ENCODE data around the gene TNPO2.

Gene TNPO2

GRCh38 chr19:12696366-12697335 lies 27.1 kb downstream of the TNPO2 start, which contains the start of gene FBXW9:
Gene FBXW9, minus strand, starts transcription at chr19:12696631. Its CDS starts 50 bp downstream, at chr19:12696581.
- peak; percentile 96 for DNase-seq
- H3K4me3 ChIP-seq (ENCODE audit: low read depth, low read length) = peak within 1 kb of the TSS; percentile 66

GRCh38 chr19:12695997-12696365 lies 27.8 kb downstream of the TNPO2 start:
- Histone ChIP-seq H3K9me3 (ENCODE audit: severe bottlenecking) (no peaks in the 10 kb centered on the region), H3K27me3 (ENCODE audit: insufficient read depth, low read depth, severe bottlenecking) (no peaks in the 10 kb centered on the region), H3K27ac (no peak overlapping the region; the same call in 1 of the 2 replicates), H3K36me3 (peaks cover 20% of the 10 kb centered on the region), H3K4me3 (ENCODE audit: low read depth, low read length) (peak overlapping the region; percentile 66)
- TF ChIP-seq, protein P1, sequence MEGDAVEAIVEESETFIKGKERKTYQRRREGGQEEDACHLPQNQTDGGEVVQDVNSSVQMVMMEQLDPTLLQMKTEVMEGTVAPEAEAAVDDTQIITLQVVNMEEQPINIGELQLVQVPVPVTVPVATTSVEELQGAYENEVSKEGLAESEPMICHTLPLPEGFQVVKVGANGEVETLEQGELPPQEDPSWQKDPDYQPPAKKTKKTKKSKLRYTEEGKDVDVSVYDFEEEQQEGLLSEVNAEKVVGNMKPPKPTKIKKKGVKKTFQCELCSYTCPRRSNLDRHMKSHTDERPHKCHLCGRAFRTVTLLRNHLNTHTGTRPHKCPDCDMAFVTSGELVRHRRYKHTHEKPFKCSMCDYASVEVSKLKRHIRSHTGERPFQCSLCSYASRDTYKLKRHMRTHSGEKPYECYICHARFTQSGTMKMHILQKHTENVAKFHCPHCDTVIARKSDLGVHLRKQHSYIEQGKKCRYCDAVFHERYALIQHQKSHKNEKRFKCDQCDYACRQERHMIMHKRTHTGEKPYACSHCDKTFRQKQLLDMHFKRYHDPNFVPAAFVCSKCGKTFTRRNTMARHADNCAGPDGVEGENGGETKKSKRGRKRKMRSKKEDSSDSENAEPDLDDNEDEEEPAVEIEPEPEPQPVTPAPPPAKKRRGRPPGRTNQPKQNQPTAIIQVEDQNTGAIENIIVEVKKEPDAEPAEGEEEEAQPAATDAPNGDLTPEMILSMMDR (IDR thresholded peaks at IDR 0.05; ENCODE audit: low read depth, low read length) = no peak
- no peak for DNase-seq

More at GRCh38 chr19:12696366-12697335, 27.1 kb downstream of the TNPO2 start, which contains the start of gene FBXW9:
- peak within 1 kb of the TSS; percentile 74 for H3K27ac ChIP-seq
- peaks cover 26% of the 10 kb centered on the region for H3K36me3 ChIP-seq
- H3K9me3 ChIP-seq (ENCODE audit: severe bottlenecking) = no peaks in the 10 kb centered on the region
- TF ChIP-seq, protein P1 (IDR thresholded peaks at IDR 0.05; ENCODE audit: low read depth, low read length) = no peak
- H3K27me3 ChIP-seq (ENCODE audit: insufficient read depth, low read depth, severe bottlenecking) = no peaks in the 10 kb centered on the region

- Histone ChIP-seq H3K9me3 (ENCODE audit: severe bottlenecking) (no peaks in the 10 kb centered on the region), H3K4me3 (ENCODE audit: low read depth, low read length) (peak overlapping the region; percentile 66), H3K27me3 (ENCODE audit: insufficient read depth, low read depth, severe bottlenecking) (no peaks in the 10 kb centered on the region), H3K36me3 (peaks cover 16% of the 10 kb centered on the region), H3K27ac (no peak overlapping the region)
- TF ChIP-seq, protein P1 (IDR thresholded peaks at IDR 0.05; ENCODE audit: low read depth, low read length) = no peak
- no peak for DNase-seq
Observed at GRCh38 chr19:12695514-12695913, 28.2 kb downstream of the TNPO2 start.

DNA sequence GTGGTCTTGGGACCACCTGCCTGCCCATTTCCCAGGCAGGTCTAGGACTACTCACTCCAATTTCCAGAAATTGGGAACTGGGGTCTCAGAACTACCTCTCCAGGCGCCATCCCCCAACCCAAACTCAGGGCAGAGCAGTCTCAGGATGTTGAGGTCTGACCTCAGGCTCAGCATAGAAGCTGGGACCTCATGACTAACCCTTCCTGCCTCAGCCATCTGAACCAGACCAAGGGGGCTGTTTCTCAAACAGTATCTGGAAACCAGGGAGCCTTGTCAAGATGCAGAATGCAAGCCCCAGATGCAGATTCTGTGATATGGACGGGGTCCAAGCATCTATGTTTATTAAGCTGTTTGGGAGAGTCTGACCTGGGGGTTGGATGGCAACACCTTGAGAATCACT lies 28.6 kb downstream of the TNPO2 start:
- Histone ChIP-seq H3K4me3 (ENCODE audit: low read depth, low read length) (no peak overlapping the region), H3K27ac (no peak overlapping the region), H3K9me3 (ENCODE audit: severe bottlenecking) (no peaks in the 10 kb centered on the region), H3K36me3 (peaks cover 13% of the 10 kb centered on the region), H3K27me3 (ENCODE audit: insufficient read depth, low read depth, severe bottlenecking) (no peaks in the 10 kb centered on the region)
- TF ChIP-seq, protein P1 (IDR thresholded peaks at IDR 0.05; ENCODE audit: low read depth, low read length) = no peak
- no peak for DNase-seq

DNA sequence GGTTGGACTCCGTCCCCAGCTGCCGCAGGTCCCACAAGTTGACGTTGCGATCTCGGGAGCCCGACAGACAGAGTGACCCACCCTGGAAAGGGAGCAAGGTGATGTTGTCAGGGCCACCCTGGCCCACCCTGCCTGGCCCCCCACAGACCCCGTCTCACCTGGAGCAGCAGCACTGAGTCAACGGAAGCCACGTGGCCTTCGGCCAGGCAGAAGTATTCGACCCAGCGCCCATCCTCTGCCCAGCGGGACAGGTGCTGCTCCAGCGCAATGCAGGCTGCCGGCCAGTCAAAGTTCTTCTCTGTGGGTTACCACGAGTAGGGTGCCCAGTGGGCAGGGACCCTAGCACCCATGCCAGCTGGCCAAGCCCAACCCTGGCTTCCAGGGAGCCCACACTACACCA lies 29.1 kb downstream of the TNPO2 start:
- Histone ChIP-seq H3K27ac (no peak overlapping the region), H3K4me3 (ENCODE audit: low read depth, low read length) (no peak overlapping the region), H3K9me3 (ENCODE audit: severe bottlenecking) (no peaks in the 10 kb centered on the region), H3K36me3 (peaks cover 9% of the 10 kb centered on the region), H3K27me3 (ENCODE audit: insufficient read depth, low read depth, severe bottlenecking) (no peaks in the 10 kb centered on the region)
- DNase-seq = no peak
- TF ChIP-seq, protein P1 (IDR thresholded peaks at IDR 0.05; ENCODE audit: low read depth, low read length) = no peak
